ENCODE measurements around the gene FOXC1. TPM values are rescaled to one million over a fixed set of nuclear protein-coding genes. Genes with fewer than 3 reads are reported as not detected.

FOXC1 gene
- total and polyA plus RNA-seq, 9 of the 15 experiments (the other 6 are each of a cell fraction or from before 2014, with no cell fraction given) = not detected

DNA sequence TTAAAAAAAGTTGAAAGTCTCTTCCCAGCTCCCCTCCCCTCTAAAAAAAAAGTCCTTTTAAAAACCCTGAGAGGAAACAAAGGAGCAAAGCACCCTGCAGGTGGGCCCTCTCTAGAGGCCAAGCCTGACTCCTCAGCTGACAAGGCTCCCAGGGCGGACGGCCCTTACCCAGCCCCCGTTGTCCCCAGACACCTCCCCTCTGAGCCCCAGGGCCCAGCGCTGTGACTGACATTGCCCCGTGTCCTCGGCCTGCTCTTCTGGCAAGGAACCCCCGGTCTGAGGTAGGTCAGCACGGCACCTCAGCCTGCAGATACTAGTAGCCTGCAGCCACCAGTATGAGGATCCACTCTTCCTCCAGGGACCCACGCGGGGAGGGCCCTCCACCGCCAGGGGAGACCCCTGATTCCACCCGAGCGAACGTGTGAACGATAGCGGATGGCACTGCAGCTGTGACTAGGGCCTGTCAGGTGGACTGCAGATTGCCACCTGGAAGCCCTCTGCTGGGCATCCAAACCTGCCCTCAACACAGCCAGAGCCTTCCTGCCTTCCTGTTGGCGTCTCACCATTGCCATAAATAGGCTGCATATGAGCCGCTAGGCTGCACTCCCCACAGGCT, 34.2 kb downstream of the FOXC1 start:
- Histone ChIP-seq H4K20me1 (replicated peaks; ENCODE audit: control insufficient read depth, insufficient read depth, low read length) (peaks cover 23% of the 10 kb centered on the region), H3K4me3 (no peak overlapping the region), H3K9me3 (replicated peaks; ENCODE audit: control insufficient read depth, insufficient read depth, low read depth, low read length) (no peaks in the 10 kb centered on the region), H3K36me3 (ENCODE audit: control insufficient read depth, insufficient read depth, low read length) (no peaks in the 10 kb centered on the region), H2AFZ (ENCODE audit: low read depth, low read length) (no peak overlapping the region), H3K79me2 (ENCODE audit: control insufficient read depth, insufficient read depth, low read length) (no peaks in the 10 kb centered on the region), H3K9ac (ENCODE audit: insufficient read depth in 1 of 2, low read depth in 2 of 2, low read length in 2 of 2) (0 out of 4 replicates have a peak overlapping the region, but pooled peaks of 1 of the 2 experiments have one; percentile 47), H3K27me3 (ENCODE audit: control insufficient read depth in 2 of 2, insufficient read depth in 2 of 2, low read length in 2 of 2) (peaks cover 36 to 73% of the 10 kb centered on the region in 2 experiments), H3K27ac (ENCODE audit: extremely low read depth, low read depth, low read length) (no peak overlapping the region), H3K9me1 (ENCODE audit: control insufficient read depth, insufficient read depth, low read length) (no peaks in the 10 kb centered on the region), H3K4me2 (ENCODE audit: insufficient read depth, low read length) (no peak overlapping the region), H3K4me1 (replicated peaks in 1 of 2; ENCODE audit: control insufficient read depth in 2 of 2, insufficient read depth in 2 of 2, low read length in 2 of 2) (no peaks in the 10 kb centered on the region)
- DNase-seq (ENCODE audit: extremely low read depth in 1 of 4, low spot score in 3 of 4) (no peak), ATAC-seq (no peak), FAIRE-seq (no peak)
- in situ Hi-C loops (cut with MboI) (no loop called here), intact Hi-C loops (cut with micrococcal nuclease) (no loop called here)
- no TSS peak for BruUV-seq (replicated peaks)
- TF ChIP-seq ZNF511 (CRISPR knock-in tag; IDR thresholded peaks at IDR 0.05) (no peak), KAT2B (IDR thresholded peaks at IDR 0.05; ENCODE audit: low read depth, low read length) (no peak), ZNF316 (IDR thresholded peaks at IDR 0.05) (no peak), GTF2F1 (IDR thresholded peaks at IDR 0.05; ENCODE audit: low read depth, low read length) (no peak), SNRNP70 (optimal IDR thresholded peaks at IDR 0.05; ENCODE audit: low read depth, low read length) (no peak), RREB1 (CRISPR knock-in tag; IDR thresholded peaks at IDR 0.05) (no peak), ZNF644 (tag; IDR thresholded peaks at IDR 0.05; ENCODE audit: low read depth) (no peak), MYNN (IDR thresholded peaks at IDR 0.05) (no peak), MYNN (CRISPR knock-in tag; IDR thresholded peaks at IDR 0.05) (no peak), ZBTB1 (CRISPR knock-in tag; IDR thresholded peaks at IDR 0.05; ENCODE audit: borderline replicate concordance, low read depth) (no peak), SRF (CRISPR knock-in tag; IDR thresholded peaks at IDR 0.05) (no peak), MAFG (tag; conservative IDR thresholded peaks at IDR 0.05) (no peak)
- TF ChIP-seq, protein P1, sequence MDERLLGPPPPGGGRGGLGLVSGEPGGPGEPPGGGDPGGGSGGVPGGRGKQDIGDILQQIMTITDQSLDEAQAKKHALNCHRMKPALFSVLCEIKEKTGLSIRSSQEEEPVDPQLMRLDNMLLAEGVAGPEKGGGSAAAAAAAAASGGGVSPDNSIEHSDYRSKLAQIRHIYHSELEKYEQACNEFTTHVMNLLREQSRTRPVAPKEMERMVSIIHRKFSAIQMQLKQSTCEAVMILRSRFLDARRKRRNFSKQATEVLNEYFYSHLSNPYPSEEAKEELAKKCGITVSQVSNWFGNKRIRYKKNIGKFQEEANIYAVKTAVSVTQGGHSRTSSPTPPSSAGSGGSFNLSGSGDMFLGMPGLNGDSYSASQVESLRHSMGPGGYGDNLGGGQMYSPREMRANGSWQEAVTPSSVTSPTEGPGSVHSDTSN (CRISPR knock-in tag; IDR thresholded peaks at IDR 0.05; ENCODE audit: low read depth) = no peak
- TF ChIP-seq, protein P1 (tag; conservative IDR thresholded peaks at IDR 0.05; ENCODE audit: low read depth) = no peak
- CTCF ChIA-PET (ENCODE audit: low intra/inter-chr PET ratio) = no interaction called here
- POLR2A ChIA-PET = no interaction called here
- 4% methylated on average over 18 of the region's 18 CpGs for WGBS (ENCODE audit: insufficient coverage, low coverage, missing lambda C conversion rate)

Data from K562 (cell line).